AG10803 (cell line): ENCODE measurements around the gene AIMP2.
"Not testable (repeated sequence)": the region's sequence is repeated elsewhere in the genome, so short reads cannot be mapped to it uniquely, and the experiment has no call there.

ENCODE experiments used
- DNase-seq: peaks from one replicate; pipeline ENCODE4 v3.0.0; 2010; ENCODE audit warnings: low read depth
- H3K4me3 ChIP-seq: 2 replicates; pipeline ENCODE4 v1.5.1; 2011; ENCODE audit warnings: mild to moderate bottlenecking, low read length, control low read depth
- CTCF ChIP-seq: conservative IDR thresholded peaks from 2 replicates; pipeline ENCODE4 v1.5.1; 2011; ENCODE audit warnings: mild to moderate bottlenecking, low read length, control low read depth, inconsistent platforms

Gene AIMP2

GRCh38 chr7:6008668-6009611 lies at the start of gene AIMP2, which contains the start of gene PMS2:
AIMP2 (plus strand) TSS chr7:6009272; CDS start chr7:6009364, 92 bp downstream.
PMS2 (minus strand) TSS chr7:6009049; CDS start chr7:6009019, 30 bp downstream.
- peak; percentile 97 for DNase-seq
- TF ChIP-seq CTCF = no peak; the same call in 1 of the 2 replicates
- H3K4me3 ChIP-seq = peak within 1 kb of the TSS; percentile 87

- not testable (repeated sequence) for DNase-seq, H3K4me3 ChIP-seq
Measured at GRCh38 chr7:5963205-5963604, 45.9 kb upstream of the AIMP2 start.

GRCh38 chr7:5963810-5964209 lies 45.3 kb upstream of the AIMP2 start:
- DNase-seq, H3K4me3 ChIP-seq: not testable (repeated sequence)

GRCh38 chr7:5970347-5970911 lies 38.6 kb upstream of the AIMP2 start, which contains the start of gene RSPH10B:
RSPH10B (minus strand) TSS chr7:5970689; CDS start chr7:5967116, 3,573 bp downstream.
- not testable (repeated sequence) for H3K4me3 ChIP-seq, DNase-seq

GRCh38 chr7:5973580-5973979 lies 35.5 kb upstream of the AIMP2 start:
- not testable (repeated sequence) for H3K4me3 ChIP-seq, DNase-seq

GRCh38 chr7:5979680-5980314 lies 29.3 kb upstream of the AIMP2 start:
- not testable (repeated sequence) for H3K4me3 ChIP-seq, DNase-seq

GRCh38 chr7:5987061-5987460 lies 22.0 kb upstream of the AIMP2 start:
- not testable (repeated sequence) for H3K4me3 ChIP-seq, DNase-seq

- TF ChIP-seq CTCF = peak; percentile 77
- DNase-seq = peak; percentile 70
- H3K4me3 ChIP-seq = no peak overlapping the region
Measured at GRCh38 chr7:5997210-5997808, 11.8 kb upstream of the AIMP2 start.

- DNase-seq = no peak
- no peak for TF ChIP-seq CTCF
- no peak overlapping the region for H3K4me3 ChIP-seq
Measured at GRCh38 chr7:6007386-6007785, 1.7 kb upstream of the AIMP2 start.

GRCh38 chr7:6007835-6008590 lies 1.1 kb upstream of the AIMP2 start:
- not testable (repeated sequence) for DNase-seq
- H3K4me3 ChIP-seq = peak overlapping the region; percentile 85

- H3K4me3 ChIP-seq = peak overlapping the region; percentile 87
- not testable (repeated sequence) for DNase-seq
Measured at GRCh38 chr7:6010370-6010769, 1.3 kb downstream of the AIMP2 start.
